HepG2 (cell line): ENCODE results near the gene CSNK1D. TPM values are rescaled to one million over a fixed set of nuclear protein-coding genes. Genes with fewer than 3 reads are reported as not detected.

Experiments used
- ATF4 ChIP-seq, 2 experiments: fragments of 450-650 bp in 1 of 2; sonication (generic) in 1 of 2; formaldehyde crosslinking; IDR thresholded peaks; 2 replicates each; pipeline versions ENCODE4 v1.5.0 to v1.8.0; 2020 to 2022; ENCODE audit warnings: mild to moderate bottlenecking in 1 of 2, missing genetic modification reagents in 1 of 2
- CEBPB ChIP-seq: IDR thresholded peaks from 2 replicates; pipeline ENCODE4 v1.6.1; 2011; ENCODE audit warnings: low read depth, low read length, improper control_type of control experiment, borderline replicate concordance
- ELF1 ChIP-seq: sonication (generic); formaldehyde crosslinking; IDR thresholded peaks from 2 replicates; pipeline ENCODE4 v1.4.0; 2020; ENCODE audit warnings: missing genetic modification reagents
- FOSL2 ChIP-seq: sonication (generic); formaldehyde crosslinking; IDR thresholded peaks from 2 replicates; pipeline ENCODE4 v1.4.0; 2020; ENCODE audit warnings: missing genetic modification reagents
- GATAD1 ChIP-seq: IDR thresholded peaks from 2 replicates; pipeline ENCODE4 v1.6.1; 2016; ENCODE audit warnings: missing genetic modification reagents, missing compliant biosample characterization
- HDAC6 ChIP-seq: fragments of 200-600 bp; sonication (generic); IDR thresholded peaks from 2 replicates; pipeline ENCODE4 v1.7.0; 2017; ENCODE audit warnings: mild to moderate bottlenecking, antibody characterized with exemption, low read length, low read depth
- KDM5A ChIP-seq: fragments of 200-600 bp; sonication (generic); IDR thresholded peaks from 2 replicates; pipeline ENCODE4 v1.7.0; 2018; ENCODE audit warnings: antibody characterized with exemption, mild to moderate bottlenecking, low read length, borderline replicate concordance
- MAFG ChIP-seq: sonication (generic); formaldehyde crosslinking; IDR thresholded peaks from 2 replicates; pipeline ENCODE4 v1.5.1; 2020; ENCODE audit warnings: mild to moderate bottlenecking, missing genetic modification reagents
- MTERF4 ChIP-seq: sonication (generic); formaldehyde crosslinking; IDR thresholded peaks from 2 replicates; pipeline ENCODE4 v1.8.0; 2023; ENCODE audit warnings: mild to moderate bottlenecking, missing genetic modification reagents
- PITX1 ChIP-seq: sonication (generic); formaldehyde crosslinking; IDR thresholded peaks from 2 replicates; pipeline ENCODE4 v1.5.1; 2020; ENCODE audit warnings: mild to moderate bottlenecking, missing genetic modification reagents
- PLRG1 ChIP-seq: fragments of 450-650 bp; conservative IDR thresholded peaks from 2 replicates; pipeline ENCODE4 v1.6.1; 2016
- PTBP1 ChIP-seq: fragments of 200-400 bp; formaldehyde crosslinking; IDR thresholded peaks from 2 replicates; pipeline ENCODE4 v1.6.1; 2018; ENCODE audit warnings: low read length, low read depth; ENCODE audit not compliant: poor library complexity, severe bottlenecking
- SKIL ChIP-seq: sonication (generic); formaldehyde crosslinking; IDR thresholded peaks from 2 replicates; pipeline ENCODE4 v1.8.0; 2022; ENCODE audit warnings: missing genetic modification reagents, mild to moderate bottlenecking, moderate library complexity, borderline replicate concordance
- SMAD3 ChIP-seq: sonication (generic); formaldehyde crosslinking; IDR thresholded peaks from 2 replicates; pipeline ENCODE4 v1.4.0; 2020; ENCODE audit warnings: missing genetic modification reagents
- ZMAT3 ChIP-seq: sonication (generic); formaldehyde crosslinking; conservative IDR thresholded peaks from 2 replicates; pipeline ENCODE4 v1.7.0; 2021; ENCODE audit warnings: missing genetic modification reagents
- ZNF251 ChIP-seq: sonication (generic); formaldehyde crosslinking; IDR thresholded peaks from 2 replicates; pipeline ENCODE4 v1.9.0; 2021; ENCODE audit warnings: mild to moderate bottlenecking, missing genetic modification reagents
- ZNF296 ChIP-seq: sonication (generic); formaldehyde crosslinking; conservative IDR thresholded peaks from 2 replicates; pipeline ENCODE4 v1.5.0; 2020; ENCODE audit warnings: mild to moderate bottlenecking, missing genetic modification reagents
- ZNF326 ChIP-seq: sonication (generic); formaldehyde crosslinking; IDR thresholded peaks from 2 replicates; pipeline ENCODE4 v1.4.0; 2020; ENCODE audit warnings: missing genetic modification reagents, borderline replicate concordance
- ZNF337 ChIP-seq: sonication (generic); formaldehyde crosslinking; IDR thresholded peaks from 2 replicates; pipeline ENCODE4 v1.5.1; 2020; ENCODE audit warnings: missing genetic modification reagents, low read depth, mild to moderate bottlenecking, borderline replicate concordance
- ZNF530 ChIP-seq: sonication (generic); formaldehyde crosslinking; IDR thresholded peaks from 2 replicates; pipeline ENCODE4 v1.5.0; 2020; ENCODE audit warnings: low read depth, mild to moderate bottlenecking, missing genetic modification reagents
- ZNF558 ChIP-seq: sonication (generic); formaldehyde crosslinking; IDR thresholded peaks from 2 replicates; pipeline ENCODE4 v1.9.0; 2022; ENCODE audit warnings: mild to moderate bottlenecking, missing genetic modification reagents, borderline replicate concordance
- ZNF709 ChIP-seq: sonication (generic); formaldehyde crosslinking; IDR thresholded peaks from 2 replicates; pipeline ENCODE4 v1.5.0; 2020; ENCODE audit warnings: mild to moderate bottlenecking, missing genetic modification reagents
- ZSCAN9 ChIP-seq: IDR thresholded peaks from 2 replicates; pipeline ENCODE4 v1.6.1; 2016; ENCODE audit warnings: borderline replicate concordance
- polyA plus RNA-seq, 8 experiments: library from polyadenylated mRNA; depleted of rRNA in 3 of 8; stranded (reverse) in 7 of 8; unstranded in 1 of 8; fragments of >200 nt; fragmentation: Illumina TruSeq in 4 of 8; extraction: Trizol in 4 of 8; gene quantifications; 2 replicates each; pipeline versions ENCODE4 v1.2.1 to v1.2.3, GENCODE V29; 2011 to 2016; ENCODE audit warnings: low read depth in 4 of 8, missing spikeins in 1 of 8, mixed read lengths in 1 of 8; ENCODE audit not compliant: insufficient read depth in 1 of 8
- total RNA-seq, 5 experiments: library from RNA; depleted of rRNA; stranded (reverse); fragments of >200 nt; fragmentation: Illumina TruSeq; extraction: Trizol; gene quantifications; 2 replicates each; pipeline ENCODE4 v1.2.3, GENCODE V29; 2016; ENCODE audit warnings: low read depth in 1 of 5

The CSNK1D gene
- total and polyA plus RNA-seq, 2 of the 13 experiments (the other 11 are each of a cell fraction or from before 2014, with no cell fraction given) = 31.5 to 128 TPM

GRCh38 chr17:82297714-82298537 is 24.4 kb upstream of the CSNK1D start (continued):
- TF ChIP-seq MTERF4 (CRISPR knock-in tag) (peak; percentile 96), ZMAT3 (peak; percentile 82), ZNF709 (no peak; the same call in 1 of the 2 replicates), FOSL2 (CRISPR knock-in tag) (no peak), GATAD1 (peak; percentile 65; the same call in 1 of the 2 replicates), ZNF296 (0 out of 2 replicates have a peak, but pooled peaks have one; percentile 61), HDAC6 (no peak), MAFG (no peak), ZNF530 (CRISPR knock-in tag) (no peak), ZNF326 (no peak), ZNF337 (CRISPR knock-in tag) (no peak), CEBPB (no peak), PTBP1 (no peak), PLRG1 (no peak), ELF1 (CRISPR knock-in tag) (peak; percentile 90), PITX1 (no peak; the same call in 1 of the 2 replicates), ZSCAN9 (CRISPR knock-in tag) (peak; percentile 39; the same call in 1 of the 2 replicates), SMAD3 (no peak), KDM5A (no peak), SKIL (CRISPR knock-in tag) (no peak), ZNF251 (no peak), ZNF558 (CRISPR knock-in tag) (no peak), ATF4 (CRISPR knock-in tag; IDR thresholded peaks at IDR 0.05) (0 out of 4 replicates have a peak, but pooled peaks of 1 of the 2 experiments have one; percentile 37)
